ENCODE results near the gene FKBP11.
A peak's percentile ranks its signal among the peaks of the same experiment; 100 is the strongest.

Gene FKBP11

GRCh38 chr12:48961801-48962200 is 36.5 kb upstream of the FKBP11 start:
- H3K4me1 Mint-ChIP-seq = peaks cover 13% of the 10 kb centered on the region
- H3K4me3 Mint-ChIP-seq = no peak overlapping the region
- H3K27ac Mint-ChIP-seq = no peak overlapping the region
- no peak for ATAC-seq
- no peak for DNase-seq
- H3K27me3 Mint-ChIP-seq = peaks cover 32% of the 10 kb centered on the region
- no peaks in the 10 kb centered on the region for H3K9me3 Mint-ChIP-seq
- no peaks in the 10 kb centered on the region for H3K36me3 Mint-ChIP-seq (ENCODE audit: low read depth)

GRCh38 chr12:48961331-48961730 is 36.0 kb upstream of the FKBP11 start:
- peaks cover 18% of the 10 kb centered on the region for H3K4me1 Mint-ChIP-seq
- H3K4me3 Mint-ChIP-seq = no peak overlapping the region
- ATAC-seq = no peak
- DNase-seq = no peak
- no peaks in the 10 kb centered on the region for H3K9me3 Mint-ChIP-seq
- H3K36me3 Mint-ChIP-seq (ENCODE audit: low read depth) = no peaks in the 10 kb centered on the region
- no peak overlapping the region for H3K27ac Mint-ChIP-seq
- peaks cover 30% of the 10 kb centered on the region for H3K27me3 Mint-ChIP-seq

DNA sequence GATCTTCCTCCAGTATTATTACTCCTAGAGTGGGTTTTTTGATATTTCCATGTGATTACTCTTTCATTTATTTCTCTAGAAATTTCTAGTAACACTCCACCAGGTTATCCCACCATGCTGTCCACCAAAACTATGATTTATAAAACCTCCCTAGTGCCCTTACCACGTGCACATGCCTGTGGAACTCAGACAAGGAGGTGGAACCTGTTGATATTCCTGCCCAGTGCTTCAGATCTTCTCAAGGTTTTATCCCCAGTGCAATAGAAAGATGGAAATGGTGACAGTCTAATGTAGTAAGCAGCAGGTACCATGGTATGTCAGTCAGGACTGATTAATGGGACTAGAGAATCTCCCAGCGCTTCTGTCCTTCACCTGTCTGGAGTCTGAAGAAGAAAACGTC is 35.5 kb upstream of the FKBP11 start:
- ATAC-seq (no peak), DNase-seq (no peak)
- Mint-ChIP-seq H3K9me3 (no peaks in the 10 kb centered on the region), H3K36me3 (ENCODE audit: low read depth) (no peaks in the 10 kb centered on the region), H3K4me1 (peaks cover 23% of the 10 kb centered on the region), H3K4me3 (no peak overlapping the region), H3K27ac (no peak overlapping the region), H3K27me3 (peaks cover 28% of the 10 kb centered on the region)

DNA sequence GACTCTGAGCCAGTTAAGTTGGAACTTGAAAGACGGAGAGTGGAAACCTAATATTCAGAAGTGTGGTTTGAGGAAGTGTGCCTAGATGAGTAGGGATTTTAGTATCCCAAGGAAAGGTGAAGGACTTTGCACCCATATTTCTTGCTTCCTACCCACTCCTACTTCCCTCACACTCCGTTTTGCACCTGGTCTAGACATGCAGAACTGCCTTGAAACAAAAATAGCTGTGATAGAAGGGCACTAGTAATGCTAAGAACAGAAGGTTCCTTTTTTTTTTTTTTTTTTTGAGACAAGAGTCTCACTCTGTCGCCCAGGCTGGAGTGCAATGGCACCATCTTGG is 32.7 kb upstream of the FKBP11 start:
- Mint-ChIP-seq H3K27ac (no peak overlapping the region), H3K27me3 (peaks cover 18% of the 10 kb centered on the region), H3K4me3 (peak overlapping the region; percentile 94), H3K4me1 (peaks cover 30% of the 10 kb centered on the region), H3K9me3 (no peaks in the 10 kb centered on the region), H3K36me3 (ENCODE audit: low read depth) (peaks cover 4% of the 10 kb centered on the region)
- ATAC-seq (no peak), DNase-seq (no peak)

DNA sequence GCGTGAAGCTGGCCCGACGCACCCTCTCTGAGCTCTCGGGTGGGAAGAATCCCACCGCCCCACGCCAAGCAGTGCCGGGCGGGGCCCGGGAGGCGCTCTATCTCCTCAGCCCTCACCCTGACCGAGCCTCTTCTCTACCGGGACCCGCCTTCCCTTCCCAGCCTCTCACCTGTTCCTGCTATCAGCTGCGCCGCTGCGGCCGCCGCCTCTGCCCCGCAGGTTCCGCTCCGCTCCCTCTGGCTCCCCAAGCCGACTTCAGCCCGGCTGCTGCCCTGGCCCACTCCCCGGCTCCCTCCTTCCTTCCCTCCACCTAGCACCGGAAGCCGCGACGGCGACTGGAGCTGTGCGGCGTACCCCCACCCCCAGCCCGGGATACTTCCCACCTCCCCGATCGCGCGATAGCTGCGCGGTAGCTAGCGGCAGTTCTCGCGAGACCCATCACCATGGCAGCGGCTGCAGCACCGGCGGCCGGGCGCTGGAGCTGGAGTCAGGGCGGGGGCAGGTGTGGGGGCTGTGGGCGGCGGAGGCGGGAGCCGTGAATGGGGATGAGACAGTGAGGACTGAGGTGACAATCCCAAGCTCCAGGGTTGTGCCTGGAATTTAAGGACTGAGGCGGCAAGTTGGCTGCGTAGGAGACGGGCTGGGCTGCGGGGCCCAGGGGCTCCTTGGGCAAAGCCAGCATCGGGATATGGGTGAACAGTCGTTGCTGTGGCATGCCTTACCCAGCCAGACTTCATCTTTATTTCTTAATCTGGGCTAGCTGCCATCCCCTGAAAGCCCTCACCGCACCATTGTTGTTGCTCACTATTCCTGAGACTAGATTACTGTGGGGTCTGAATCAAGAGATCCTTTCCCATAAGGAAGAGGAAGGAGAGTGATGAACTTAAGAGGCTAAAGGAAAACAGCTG is 32.1 kb upstream of the FKBP11 start, which contains the start of gene ARF3:
TSS of gene ARF3 (minus strand) at position 347 of the 908 bp plus-strand sequence. CDS start 16,392 bp downstream, outside the sequence.
- H3K4me3 Mint-ChIP-seq = peak within 1 kb of the TSS; percentile 94
- H3K9me3 Mint-ChIP-seq = no peaks in the 10 kb centered on the region
- H3K27me3 Mint-ChIP-seq = peaks cover 14% of the 10 kb centered on the region
- ATAC-seq (peak; percentile 98), DNase-seq (peak; percentile 92)
- peak within 1 kb of the TSS; percentile 90 for H3K27ac Mint-ChIP-seq
- H3K36me3 Mint-ChIP-seq (ENCODE audit: low read depth) = peaks cover 6% of the 10 kb centered on the region
- peaks cover 31% of the 10 kb centered on the region for H3K4me1 Mint-ChIP-seq

DNA sequence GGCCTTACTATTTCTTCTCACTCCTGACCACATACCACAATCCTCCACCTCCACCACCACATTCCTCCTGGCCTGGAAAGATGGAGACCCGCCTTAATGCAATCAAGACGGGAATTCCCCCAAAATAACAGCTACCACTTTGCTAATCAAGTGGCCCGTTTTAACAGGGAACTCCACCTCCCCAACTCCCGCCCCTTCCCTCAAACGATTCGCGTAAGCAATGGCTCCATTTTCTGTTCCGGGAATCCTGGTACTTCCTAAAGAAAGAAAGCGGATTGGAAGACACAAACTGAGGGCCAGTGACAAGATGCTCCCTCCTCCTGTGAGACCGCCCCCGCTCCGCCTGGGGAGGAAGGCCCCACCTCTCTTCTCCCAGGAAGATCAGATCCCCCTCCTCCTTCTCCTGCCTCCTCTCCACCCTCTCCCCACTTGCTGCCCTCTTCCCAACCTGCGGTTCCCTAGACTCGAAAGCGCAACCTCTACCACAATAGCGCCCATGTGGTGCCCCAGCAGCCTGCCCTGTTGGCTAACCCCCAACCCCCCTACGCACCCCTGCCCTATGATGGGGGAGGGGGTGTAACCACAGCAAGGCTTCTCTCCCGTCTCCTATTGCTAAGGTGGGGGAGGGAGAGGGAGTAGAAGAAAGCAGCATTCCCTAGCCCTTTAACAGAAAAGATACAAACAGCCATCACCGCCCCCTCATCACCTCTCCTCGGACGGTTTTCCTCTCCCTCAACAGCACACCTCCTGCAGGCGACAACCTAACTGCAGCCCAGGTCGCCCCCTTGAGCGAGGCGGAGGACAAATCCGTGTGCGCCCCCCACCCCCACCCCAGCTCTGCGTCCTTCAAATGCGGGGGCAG is 31.2 kb upstream of the FKBP11 start:
- peaks cover 14% of the 10 kb centered on the region for H3K27me3 Mint-ChIP-seq
- H3K27ac Mint-ChIP-seq = peak overlapping the region; percentile 90
- DNase-seq (no peak), ATAC-seq (peak; percentile 27)
- peak overlapping the region; percentile 94 for H3K4me3 Mint-ChIP-seq
- H3K4me1 Mint-ChIP-seq = peaks cover 31% of the 10 kb centered on the region
- peaks cover 6% of the 10 kb centered on the region for H3K36me3 Mint-ChIP-seq (ENCODE audit: low read depth)
- H3K9me3 Mint-ChIP-seq = no peaks in the 10 kb centered on the region

DNA sequence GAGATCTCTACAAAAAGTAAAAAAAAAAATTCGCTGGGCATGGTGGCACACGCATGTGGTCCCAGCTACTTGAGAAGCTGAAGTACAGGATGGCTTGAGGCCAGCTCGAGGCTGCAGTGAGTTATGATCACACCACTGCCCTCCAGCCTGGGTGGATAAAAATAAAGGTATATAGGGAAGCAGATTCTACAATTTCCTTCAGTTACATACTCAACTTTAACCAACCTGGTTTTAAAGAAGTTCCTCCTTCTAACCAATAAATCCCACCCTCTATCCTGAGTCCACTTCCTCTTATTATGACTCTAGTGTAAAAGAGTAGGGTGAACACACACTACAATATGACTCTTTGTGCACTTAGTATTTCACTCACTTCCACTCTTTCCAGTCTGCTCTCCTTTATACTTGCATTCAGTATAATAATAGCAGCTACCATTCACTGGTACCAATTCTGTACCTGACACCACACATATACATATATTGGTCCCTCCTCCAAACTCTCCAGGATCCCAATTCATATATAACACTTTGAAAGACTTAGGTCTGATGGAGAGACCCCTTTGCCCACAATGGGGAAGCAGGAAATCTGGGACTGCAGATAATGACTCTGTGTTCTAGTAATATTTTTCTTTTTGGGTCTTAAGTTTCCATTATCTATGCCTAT is 29.7 kb upstream of the FKBP11 start:
- Mint-ChIP-seq H3K4me1 (peaks cover 31% of the 10 kb centered on the region), H3K4me3 (no peak overlapping the region)
- no peak for DNase-seq

GRCh38 chr12:48954061-48954460 is 28.8 kb upstream of the FKBP11 start:
- no peaks in the 10 kb centered on the region for H3K9me3 Mint-ChIP-seq

More for the DNA sequence above, 29.7 kb upstream of the FKBP11 start:
- H3K9me3 Mint-ChIP-seq = no peaks in the 10 kb centered on the region
- peaks cover 7% of the 10 kb centered on the region for H3K36me3 Mint-ChIP-seq (ENCODE audit: low read depth)
- no peak overlapping the region for H3K27ac Mint-ChIP-seq
- ATAC-seq = no peak
- peaks cover 11% of the 10 kb centered on the region for H3K27me3 Mint-ChIP-seq

GRCh38 chr12:48952691-48953090 is 27.4 kb upstream of the FKBP11 start:
- no peak overlapping the region for H3K27ac Mint-ChIP-seq
- H3K27me3 Mint-ChIP-seq = peaks cover under 1% of the 10 kb centered on the region
- peaks cover 29% of the 10 kb centered on the region for H3K4me1 Mint-ChIP-seq
- ATAC-seq (no peak), DNase-seq (no peak)
- H3K9me3 Mint-ChIP-seq = no peaks in the 10 kb centered on the region
- peaks cover 12% of the 10 kb centered on the region for H3K36me3 Mint-ChIP-seq (ENCODE audit: low read depth)
- H3K4me3 Mint-ChIP-seq = no peak overlapping the region

More at GRCh38 chr12:48954061-48954460, 28.8 kb upstream of the FKBP11 start:
- Mint-ChIP-seq H3K36me3 (ENCODE audit: low read depth) (peaks cover 9% of the 10 kb centered on the region), H3K27me3 (peaks cover 8% of the 10 kb centered on the region), H3K4me3 (no peak overlapping the region), H3K4me1 (peaks cover 31% of the 10 kb centered on the region), H3K27ac (no peak overlapping the region)
- DNase-seq = no peak
- ATAC-seq = no peak

- H3K4me1 Mint-ChIP-seq = peaks cover 2% of the 10 kb centered on the region
- H3K36me3 Mint-ChIP-seq (ENCODE audit: low read depth) = peaks cover 9% of the 10 kb centered on the region
- DNase-seq = no peak
- H3K9me3 Mint-ChIP-seq = no peaks in the 10 kb centered on the region
- H3K27ac Mint-ChIP-seq = no peak overlapping the region
- no peak overlapping the region for H3K4me3 Mint-ChIP-seq
- no peak for ATAC-seq
- no peaks in the 10 kb centered on the region for H3K27me3 Mint-ChIP-seq
Measured at GRCh38 chr12:48947727-48948126, 22.4 kb upstream of the FKBP11 start.

GRCh38 chr12:48946943-48947342 is 21.7 kb upstream of the FKBP11 start:
- no peak for ATAC-seq
- H3K27me3 Mint-ChIP-seq = no peaks in the 10 kb centered on the region
- no peak for DNase-seq
- no peak overlapping the region for H3K27ac Mint-ChIP-seq
- no peak overlapping the region for H3K4me3 Mint-ChIP-seq
- H3K36me3 Mint-ChIP-seq (ENCODE audit: low read depth) = peaks cover 9% of the 10 kb centered on the region
- H3K9me3 Mint-ChIP-seq = no peaks in the 10 kb centered on the region
- H3K4me1 Mint-ChIP-seq = peaks cover 2% of the 10 kb centered on the region

- peaks cover 2% of the 10 kb centered on the region for H3K4me1 Mint-ChIP-seq
- H3K27me3 Mint-ChIP-seq = no peaks in the 10 kb centered on the region
- no peaks in the 10 kb centered on the region for H3K9me3 Mint-ChIP-seq
- H3K36me3 Mint-ChIP-seq (ENCODE audit: low read depth) = peaks cover 9% of the 10 kb centered on the region
- DNase-seq (no peak), ATAC-seq (no peak)
- H3K27ac Mint-ChIP-seq = no peak overlapping the region
- no peak overlapping the region for H3K4me3 Mint-ChIP-seq
Measured at GRCh38 chr12:48946205-48946604, 20.9 kb upstream of the FKBP11 start.

GRCh38 chr12:48943221-48943620 is 17.9 kb upstream of the FKBP11 start:
- ATAC-seq (no peak), DNase-seq (no peak)
- Mint-ChIP-seq H3K4me3 (no peak overlapping the region), H3K9me3 (no peaks in the 10 kb centered on the region), H3K36me3 (ENCODE audit: low read depth) (peaks cover 7% of the 10 kb centered on the region), H3K27ac (no peak overlapping the region), H3K4me1 (peaks cover 6% of the 10 kb centered on the region), H3K27me3 (no peaks in the 10 kb centered on the region)

DNA sequence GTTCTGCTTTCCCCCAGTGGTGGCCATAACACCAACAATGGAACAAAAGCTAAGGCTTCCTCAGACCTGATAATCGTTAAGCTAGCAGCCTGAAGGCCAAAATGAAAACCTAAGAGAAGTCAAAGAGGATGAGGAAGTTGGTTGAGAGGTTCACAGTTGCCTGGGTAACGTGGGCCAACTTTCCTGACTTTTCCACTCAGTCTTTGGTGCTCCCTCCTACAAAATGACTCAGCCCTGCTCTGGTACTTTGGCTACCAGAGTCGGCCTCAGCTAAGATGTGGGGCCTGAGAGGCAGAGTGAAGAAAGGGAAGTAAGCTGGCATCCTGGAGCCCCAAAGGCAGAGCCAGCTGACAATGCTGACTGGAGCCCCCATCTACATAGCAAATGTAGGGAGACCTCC is 14.9 kb upstream of the FKBP11 start:
- Mint-ChIP-seq H3K27me3 (no peaks in the 10 kb centered on the region), H3K27ac (no peak overlapping the region), H3K9me3 (no peaks in the 10 kb centered on the region), H3K4me3 (no peak overlapping the region), H3K36me3 (ENCODE audit: low read depth) (peaks cover 7% of the 10 kb centered on the region), H3K4me1 (peaks cover 9% of the 10 kb centered on the region)
- ATAC-seq = no peak
- DNase-seq = no peak

Measured in activated naive CD8-positive, alpha-beta T cell treated with anti-CD3 and anti-CD28 coated beads, Interleukin-2, amount 50 U/mL, for 24 hours (primary cell).